Smooth muscle cell (in vitro differentiated cells): ENCODE data around the gene MAP7. TPM values are rescaled to one million over a fixed set of nuclear protein-coding genes. Genes with fewer than 3 reads are reported as not detected.

Experiments used
- DNase-seq: peaks from one replicate; lab custom pipeline; 2025; ENCODE audit not compliant: unreplicated experiment; lab: John Stamatoyannopoulos, UW
- H2AFZ ChIP-seq: fragments of 200-600 bp; sonication (generic); 2 replicates; pipeline ENCODE4 v1.6.0; 2016; ENCODE audit warnings: antibody characterized with exemption, low read depth, mild to moderate bottlenecking
- H3F3A ChIP-seq: fragments of 200-600 bp; sonication (generic); 2 replicates; pipeline ENCODE4 v1.6.0; 2017; ENCODE audit warnings: antibody characterized with exemption, low read depth
- H3K27ac ChIP-seq: fragments of 200-600 bp; sonication (generic); 2 replicates; pipeline ENCODE4 v1.5.1; 2016; ENCODE audit warnings: low read depth, mild to moderate bottlenecking
- H3K27me3 ChIP-seq: fragments of 200-600 bp; sonication (generic); 2 replicates; pipeline ENCODE4 v1.6.1; 2016; ENCODE audit warnings: low read depth, mild to moderate bottlenecking
- H3K36me3 ChIP-seq: fragments of 200-600 bp; sonication (generic); 2 replicates; pipeline ENCODE4 v1.5.1; 2016; ENCODE audit warnings: low read depth
- H3K4me1 ChIP-seq: fragments of 200-600 bp; sonication (generic); 2 replicates; pipeline ENCODE4 v1.5.1; 2016; ENCODE audit warnings: low read depth
- H3K4me2 ChIP-seq: fragments of 200-600 bp; sonication (generic); 2 replicates; pipeline ENCODE4 v1.6.0; 2016; ENCODE audit warnings: mild to moderate bottlenecking
- H3K4me3 ChIP-seq: fragments of 200-600 bp; sonication (generic); 2 replicates; pipeline ENCODE4 v1.5.1; 2016; ENCODE audit warnings: mild to moderate bottlenecking
- H3K79me2 ChIP-seq: fragments of 200-600 bp; sonication (generic); 2 replicates; pipeline ENCODE4 v1.6.0; 2016; ENCODE audit warnings: low read depth, mild to moderate bottlenecking
- H3K9ac ChIP-seq: fragments of 200-600 bp; sonication (generic); 2 replicates; pipeline ENCODE4 v1.6.0; 2016; ENCODE audit warnings: low read depth
- H3K9me3 ChIP-seq: fragments of 200-600 bp; sonication (generic); replicated peaks from 2 replicates; pipeline ENCODE4 v1.5.1; 2016; ENCODE audit warnings: low read depth
- H4K20me1 ChIP-seq: fragments of 200-600 bp; sonication (generic); 2 replicates; pipeline ENCODE4 v1.6.0; 2016; ENCODE audit warnings: low read depth
- CTCF ChIP-seq: fragments of 200-600 bp; sonication (generic); IDR thresholded peaks from 2 replicates; pipeline ENCODE4 v1.5.1; 2017; ENCODE audit warnings: borderline replicate concordance, mild to moderate bottlenecking, antibody characterized with exemption; ENCODE audit not compliant: insufficient read depth, poor library complexity, severe bottlenecking
- WGBS: methylation state at CpG from one replicate; pipeline ENCODE4 v1.1.7; 2016; ENCODE audit warnings: low lambda C conversion rate; 5-methylcytosine and 5-hydroxymethylcytosine counted together
- polyA plus RNA-seq: library from polyadenylated mRNA; unstranded; fragments of >200 nt; fragmentation: Nextera tagmentation; extraction: Ambion mirVana; gene quantifications from 2 replicates; pipeline ENCODE4 v1.2.1, GENCODE V29; 2016
- total RNA-seq: library from RNA; depleted of rRNA; stranded (reverse); fragments of >200 nt; gene quantifications from 2 replicates; pipeline ENCODE4 v1.2.3, GENCODE V29; 2014

The MAP7 gene
- total and polyA plus RNA-seq, 2 experiments from 2014 or later = 1.6 to 8.2 TPM

GRCh38 chr6:136424450-136424849 is 125.8 kb downstream of the MAP7 start:
- TF ChIP-seq CTCF = no peak
- Histone ChIP-seq H4K20me1 (no peaks in the 10 kb centered on the region), H3K27me3 (no peaks in the 10 kb centered on the region), H3K36me3 (no peaks in the 10 kb centered on the region), H3K4me1 (no peaks in the 10 kb centered on the region), H3K9me3 (no peaks in the 10 kb centered on the region), H3K4me2 (no peak overlapping the region), H3K79me2 (no peaks in the 10 kb centered on the region), H3K27ac (no peak overlapping the region), H3K4me3 (no peak overlapping the region), H3F3A (no peaks in the 10 kb centered on the region), H2AFZ (no peak overlapping the region), H3K9ac (no peak overlapping the region)
- 85% methylated on average over 3 of the region's 3 CpGs for WGBS
- no peak for DNase-seq

GRCh38 chr6:136421537-136422158 is 128.6 kb downstream of the MAP7 start:
- Histone ChIP-seq H3K4me2 (no peak overlapping the region), H3K4me1 (no peaks in the 10 kb centered on the region), H3K4me3 (no peak overlapping the region), H3F3A (no peaks in the 10 kb centered on the region), H3K36me3 (no peaks in the 10 kb centered on the region), H3K27ac (no peak overlapping the region), H3K79me2 (no peaks in the 10 kb centered on the region), H4K20me1 (no peaks in the 10 kb centered on the region), H2AFZ (no peak overlapping the region), H3K9ac (no peak overlapping the region), H3K9me3 (no peaks in the 10 kb centered on the region), H3K27me3 (no peaks in the 10 kb centered on the region)
- DNase-seq = no peak
- 88% methylated on average over 6 of the region's 6 CpGs for WGBS
- no peak for TF ChIP-seq CTCF

GRCh38 chr6:136420853-136421252 is 129.4 kb downstream of the MAP7 start:
- no peaks in the 10 kb centered on the region for H3K4me1 ChIP-seq
- no peak overlapping the region for H3K4me3 ChIP-seq
- H3K27me3 ChIP-seq = no peaks in the 10 kb centered on the region
- H3K9ac ChIP-seq = no peak overlapping the region
- no peaks in the 10 kb centered on the region for H3K9me3 ChIP-seq
- H3K4me2 ChIP-seq = no peak overlapping the region
- no peaks in the 10 kb centered on the region for H4K20me1 ChIP-seq
- H3K79me2 ChIP-seq = no peaks in the 10 kb centered on the region
- no peaks in the 10 kb centered on the region for H3F3A ChIP-seq
- no peak for DNase-seq
- WGBS = 84% methylated on average over 3 of the region's 3 CpGs
- no peaks in the 10 kb centered on the region for H3K36me3 ChIP-seq
- H2AFZ ChIP-seq = no peak overlapping the region
- TF ChIP-seq CTCF = no peak
- H3K27ac ChIP-seq = no peak overlapping the region

GRCh38 chr6:136415351-136416007 is 134.7 kb downstream of the MAP7 start:
- Histone ChIP-seq H2AFZ (no peak overlapping the region), H4K20me1 (no peaks in the 10 kb centered on the region), H3K9ac (no peak overlapping the region), H3K4me3 (no peak overlapping the region), H3K27ac (no peak overlapping the region), H3K4me1 (no peaks in the 10 kb centered on the region), H3K36me3 (no peaks in the 10 kb centered on the region), H3K27me3 (no peaks in the 10 kb centered on the region), H3K9me3 (no peaks in the 10 kb centered on the region), H3F3A (no peaks in the 10 kb centered on the region), H3K79me2 (no peaks in the 10 kb centered on the region), H3K4me2 (no peak overlapping the region)
- WGBS = 90% methylated on average over 5 of the region's 5 CpGs
- no peak for TF ChIP-seq CTCF
- no peak for DNase-seq
